Measurements from ENCODE around the gene BRD3OS. TPM values are rescaled to one million over a fixed set of nuclear protein-coding genes. Genes with fewer than 3 reads are reported as not detected.

The BRD3OS gene
- total RNA-seq, 1 experiment from 2014 or later, result 16.2 TPM

DNA sequence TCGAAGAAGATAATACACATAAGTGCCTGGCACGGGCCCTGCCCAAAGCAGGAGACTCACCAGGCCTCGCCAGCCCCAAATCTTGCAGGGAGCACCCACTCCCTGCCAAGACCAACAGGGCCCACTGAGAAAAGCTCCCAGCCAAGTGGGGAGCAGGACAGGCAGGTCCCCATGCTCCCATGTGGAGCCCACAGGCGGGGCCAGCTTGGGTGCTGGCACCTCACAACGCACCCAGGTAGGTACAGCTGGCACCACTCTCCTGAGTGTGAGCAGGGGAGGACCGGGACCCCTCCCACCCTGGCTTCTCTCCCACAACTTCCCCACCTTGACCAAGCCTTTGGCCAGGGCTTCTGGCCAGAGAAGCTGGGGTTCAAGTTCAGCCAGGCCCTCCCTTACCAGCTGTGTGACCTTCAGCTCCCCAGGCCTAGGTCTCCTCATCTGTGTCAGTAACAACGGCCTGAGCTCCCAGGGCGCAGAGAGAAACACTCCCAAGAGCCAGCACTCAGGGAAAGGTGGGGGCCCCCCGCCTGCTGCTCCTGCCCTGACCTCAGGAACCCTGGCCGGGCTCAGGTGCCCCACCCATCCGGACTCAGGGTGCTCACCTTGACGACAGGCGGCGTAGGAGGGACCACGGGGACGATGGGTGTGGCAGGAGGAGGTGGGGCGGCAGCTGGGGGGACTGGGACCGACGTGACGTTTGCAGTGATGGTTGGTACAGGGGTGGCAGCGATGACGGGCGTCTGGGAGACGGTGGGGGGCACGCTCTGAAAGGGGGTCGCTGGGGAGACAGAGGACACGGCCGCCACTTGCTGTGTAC, 24.7 kb downstream of the BRD3OS start:
- ChIA-PET CTCF (no interaction called here), POLR2A (no interaction called here)
- Mint-ChIP-seq H3K27me3 (ENCODE audit: low read depth) (no peaks in the 10 kb centered on the region), H3K36me3 (peaks cover 38% of the 10 kb centered on the region), H3K27ac (no peak overlapping the region), H3K4me3 (no peak overlapping the region), H3K4me1 (no peaks in the 10 kb centered on the region), H3K9me3 (no peaks in the 10 kb centered on the region)
- no peak for ATAC-seq
- no peak for DNase-seq (ENCODE audit: low spot score)
- TF ChIP-seq, protein P1, sequence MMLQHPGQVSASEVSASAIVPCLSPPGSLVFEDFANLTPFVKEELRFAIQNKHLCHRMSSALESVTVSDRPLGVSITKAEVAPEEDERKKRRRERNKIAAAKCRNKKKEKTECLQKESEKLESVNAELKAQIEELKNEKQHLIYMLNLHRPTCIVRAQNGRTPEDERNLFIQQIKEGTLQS (CRISPR knock-in tag; conservative IDR thresholded peaks at IDR 0.05), result no peak
- TF ChIP-seq, protein P2, sequence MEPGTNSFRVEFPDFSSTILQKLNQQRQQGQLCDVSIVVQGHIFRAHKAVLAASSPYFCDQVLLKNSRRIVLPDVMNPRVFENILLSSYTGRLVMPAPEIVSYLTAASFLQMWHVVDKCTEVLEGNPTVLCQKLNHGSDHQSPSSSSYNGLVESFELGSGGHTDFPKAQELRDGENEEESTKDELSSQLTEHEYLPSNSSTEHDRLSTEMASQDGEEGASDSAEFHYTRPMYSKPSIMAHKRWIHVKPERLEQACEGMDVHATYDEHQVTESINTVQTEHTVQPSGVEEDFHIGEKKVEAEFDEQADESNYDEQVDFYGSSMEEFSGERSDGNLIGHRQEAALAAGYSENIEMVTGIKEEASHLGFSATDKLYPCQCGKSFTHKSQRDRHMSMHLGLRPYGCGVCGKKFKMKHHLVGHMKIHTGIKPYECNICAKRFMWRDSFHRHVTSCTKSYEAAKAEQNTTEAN (CRISPR knock-in tag; IDR thresholded peaks at IDR 0.05), result no peak
- TF ChIP-seq CBFB (CRISPR knock-in tag; IDR thresholded peaks at IDR 0.05; ENCODE audit: low read depth) (no peak), ZNF121 (CRISPR knock-in tag; IDR thresholded peaks at IDR 0.05) (no peak), NFE2L1 (CRISPR knock-in tag; IDR thresholded peaks at IDR 0.05) (no peak), OVOL2 (CRISPR knock-in tag; IDR thresholded peaks at IDR 0.05; ENCODE audit: borderline replicate concordance) (no peak), NFYB (CRISPR knock-in tag; conservative IDR thresholded peaks at IDR 0.05; ENCODE audit: low read depth) (no peak), KAT7 (CRISPR knock-in tag; IDR thresholded peaks at IDR 0.05; ENCODE audit: borderline replicate concordance) (no peak), ZNF219 (CRISPR knock-in tag; IDR thresholded peaks at IDR 0.05; ENCODE audit: borderline replicate concordance) (no peak), SOX15 (CRISPR knock-in tag; IDR thresholded peaks at IDR 0.05) (no peak), ESRRA (CRISPR knock-in tag; IDR thresholded peaks at IDR 0.05; ENCODE audit: borderline replicate concordance) (no peak)
- TF ChIP-seq, protein P3, sequence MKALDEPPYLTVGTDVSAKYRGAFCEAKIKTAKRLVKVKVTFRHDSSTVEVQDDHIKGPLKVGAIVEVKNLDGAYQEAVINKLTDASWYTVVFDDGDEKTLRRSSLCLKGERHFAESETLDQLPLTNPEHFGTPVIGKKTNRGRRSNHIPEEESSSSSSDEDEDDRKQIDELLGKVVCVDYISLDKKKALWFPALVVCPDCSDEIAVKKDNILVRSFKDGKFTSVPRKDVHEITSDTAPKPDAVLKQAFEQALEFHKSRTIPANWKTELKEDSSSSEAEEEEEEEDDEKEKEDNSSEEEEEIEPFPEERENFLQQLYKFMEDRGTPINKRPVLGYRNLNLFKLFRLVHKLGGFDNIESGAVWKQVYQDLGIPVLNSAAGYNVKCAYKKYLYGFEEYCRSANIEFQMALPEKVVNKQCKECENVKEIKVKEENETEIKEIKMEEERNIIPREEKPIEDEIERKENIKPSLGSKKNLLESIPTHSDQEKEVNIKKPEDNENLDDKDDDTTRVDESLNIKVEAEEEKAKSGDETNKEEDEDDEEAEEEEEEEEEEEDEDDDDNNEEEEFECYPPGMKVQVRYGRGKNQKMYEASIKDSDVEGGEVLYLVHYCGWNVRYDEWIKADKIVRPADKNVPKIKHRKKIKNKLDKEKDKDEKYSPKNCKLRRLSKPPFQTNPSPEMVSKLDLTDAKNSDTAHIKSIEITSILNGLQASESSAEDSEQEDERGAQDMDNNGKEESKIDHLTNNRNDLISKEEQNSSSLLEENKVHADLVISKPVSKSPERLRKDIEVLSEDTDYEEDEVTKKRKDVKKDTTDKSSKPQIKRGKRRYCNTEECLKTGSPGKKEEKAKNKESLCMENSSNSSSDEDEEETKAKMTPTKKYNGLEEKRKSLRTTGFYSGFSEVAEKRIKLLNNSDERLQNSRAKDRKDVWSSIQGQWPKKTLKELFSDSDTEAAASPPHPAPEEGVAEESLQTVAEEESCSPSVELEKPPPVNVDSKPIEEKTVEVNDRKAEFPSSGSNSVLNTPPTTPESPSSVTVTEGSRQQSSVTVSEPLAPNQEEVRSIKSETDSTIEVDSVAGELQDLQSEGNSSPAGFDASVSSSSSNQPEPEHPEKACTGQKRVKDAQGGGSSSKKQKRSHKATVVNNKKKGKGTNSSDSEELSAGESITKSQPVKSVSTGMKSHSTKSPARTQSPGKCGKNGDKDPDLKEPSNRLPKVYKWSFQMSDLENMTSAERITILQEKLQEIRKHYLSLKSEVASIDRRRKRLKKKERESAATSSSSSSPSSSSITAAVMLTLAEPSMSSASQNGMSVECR (CRISPR knock-in tag; IDR thresholded peaks at IDR 0.05; ENCODE audit: borderline replicate concordance), result no peak
- TF ChIP-seq, protein P4, sequence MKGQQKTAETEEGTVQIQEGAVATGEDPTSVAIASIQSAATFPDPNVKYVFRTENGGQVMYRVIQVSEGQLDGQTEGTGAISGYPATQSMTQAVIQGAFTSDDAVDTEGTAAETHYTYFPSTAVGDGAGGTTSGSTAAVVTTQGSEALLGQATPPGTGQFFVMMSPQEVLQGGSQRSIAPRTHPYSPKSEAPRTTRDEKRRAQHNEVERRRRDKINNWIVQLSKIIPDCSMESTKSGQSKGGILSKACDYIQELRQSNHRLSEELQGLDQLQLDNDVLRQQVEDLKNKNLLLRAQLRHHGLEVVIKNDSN (CRISPR knock-in tag; IDR thresholded peaks at IDR 0.05), result no peak

DNA sequence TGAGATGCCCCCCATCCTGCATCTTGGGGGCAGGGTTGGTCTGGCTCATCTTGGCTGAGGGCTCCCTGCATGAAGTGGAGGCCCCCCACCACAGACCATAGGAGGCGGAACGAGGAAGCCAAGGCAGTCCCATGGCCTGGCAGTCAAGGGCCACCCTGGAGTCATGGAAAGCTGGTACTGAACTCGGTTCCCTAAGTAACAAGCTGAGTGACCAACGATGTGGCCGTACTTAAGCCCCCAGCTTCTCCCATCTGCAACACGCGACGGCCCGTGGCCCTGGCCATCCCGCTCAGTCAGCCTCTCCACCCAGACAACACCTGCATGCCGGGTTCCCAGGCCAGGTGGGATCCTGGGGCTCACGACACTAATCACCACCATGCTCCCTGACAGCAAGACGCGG, 25.4 kb downstream of the BRD3OS start:
- no peak overlapping the region for H3K4me3 Mint-ChIP-seq
- ATAC-seq, result no peak
- H3K27ac Mint-ChIP-seq, result no peak overlapping the region
- peaks cover 37% of the 10 kb centered on the region for H3K36me3 Mint-ChIP-seq
- ChIA-PET POLR2A (interaction anchor here (1.0 kb wide), 1 partner anchor 26 kb away, joined by 3 read pairs; the partner anchor contains the start of gene BRD3OS), CTCF (no interaction called here)
- no peaks in the 10 kb centered on the region for H3K9me3 Mint-ChIP-seq
- no peak for DNase-seq (ENCODE audit: low spot score)
- no peaks in the 10 kb centered on the region for H3K4me1 Mint-ChIP-seq
- no peaks in the 10 kb centered on the region for H3K27me3 Mint-ChIP-seq (ENCODE audit: low read depth)
- no peak for TF ChIP-seq GTF2I (CRISPR knock-in tag; conservative IDR thresholded peaks at IDR 0.05)
- TF ChIP-seq, protein P5, sequence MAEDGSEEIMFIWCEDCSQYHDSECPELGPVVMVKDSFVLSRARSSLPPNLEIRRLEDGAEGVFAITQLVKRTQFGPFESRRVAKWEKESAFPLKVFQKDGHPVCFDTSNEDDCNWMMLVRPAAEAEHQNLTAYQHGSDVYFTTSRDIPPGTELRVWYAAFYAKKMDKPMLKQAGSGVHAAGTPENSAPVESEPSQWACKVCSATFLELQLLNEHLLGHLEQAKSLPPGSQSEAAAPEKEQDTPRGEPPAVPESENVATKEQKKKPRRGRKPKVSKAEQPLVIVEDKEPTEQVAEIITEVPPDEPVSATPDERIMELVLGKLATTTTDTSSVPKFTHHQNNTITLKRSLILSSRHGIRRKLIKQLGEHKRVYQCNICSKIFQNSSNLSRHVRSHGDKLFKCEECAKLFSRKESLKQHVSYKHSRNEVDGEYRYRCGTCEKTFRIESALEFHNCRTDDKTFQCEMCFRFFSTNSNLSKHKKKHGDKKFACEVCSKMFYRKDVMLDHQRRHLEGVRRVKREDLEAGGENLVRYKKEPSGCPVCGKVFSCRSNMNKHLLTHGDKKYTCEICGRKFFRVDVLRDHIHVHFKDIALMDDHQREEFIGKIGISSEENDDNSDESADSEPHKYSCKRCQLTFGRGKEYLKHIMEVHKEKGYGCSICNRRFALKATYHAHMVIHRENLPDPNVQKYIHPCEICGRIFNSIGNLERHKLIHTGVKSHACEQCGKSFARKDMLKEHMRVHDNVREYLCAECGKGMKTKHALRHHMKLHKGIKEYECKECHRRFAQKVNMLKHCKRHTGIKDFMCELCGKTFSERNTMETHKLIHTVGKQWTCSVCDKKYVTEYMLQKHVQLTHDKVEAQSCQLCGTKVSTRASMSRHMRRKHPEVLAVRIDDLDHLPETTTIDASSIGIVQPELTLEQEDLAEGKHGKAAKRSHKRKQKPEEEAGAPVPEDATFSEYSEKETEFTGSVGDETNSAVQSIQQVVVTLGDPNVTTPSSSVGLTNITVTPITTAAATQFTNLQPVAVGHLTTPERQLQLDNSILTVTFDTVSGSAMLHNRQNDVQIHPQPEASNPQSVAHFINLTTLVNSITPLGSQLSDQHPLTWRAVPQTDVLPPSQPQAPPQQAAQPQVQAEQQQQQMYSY (CRISPR knock-in tag; IDR thresholded peaks at IDR 0.05), result no peak
- no peak for TF ChIP-seq TP53 (CRISPR knock-in tag; IDR thresholded peaks at IDR 0.05)
- TF ChIP-seq, protein P2 (CRISPR knock-in tag; IDR thresholded peaks at IDR 0.05), result no peak
- TF ChIP-seq, protein P6, sequence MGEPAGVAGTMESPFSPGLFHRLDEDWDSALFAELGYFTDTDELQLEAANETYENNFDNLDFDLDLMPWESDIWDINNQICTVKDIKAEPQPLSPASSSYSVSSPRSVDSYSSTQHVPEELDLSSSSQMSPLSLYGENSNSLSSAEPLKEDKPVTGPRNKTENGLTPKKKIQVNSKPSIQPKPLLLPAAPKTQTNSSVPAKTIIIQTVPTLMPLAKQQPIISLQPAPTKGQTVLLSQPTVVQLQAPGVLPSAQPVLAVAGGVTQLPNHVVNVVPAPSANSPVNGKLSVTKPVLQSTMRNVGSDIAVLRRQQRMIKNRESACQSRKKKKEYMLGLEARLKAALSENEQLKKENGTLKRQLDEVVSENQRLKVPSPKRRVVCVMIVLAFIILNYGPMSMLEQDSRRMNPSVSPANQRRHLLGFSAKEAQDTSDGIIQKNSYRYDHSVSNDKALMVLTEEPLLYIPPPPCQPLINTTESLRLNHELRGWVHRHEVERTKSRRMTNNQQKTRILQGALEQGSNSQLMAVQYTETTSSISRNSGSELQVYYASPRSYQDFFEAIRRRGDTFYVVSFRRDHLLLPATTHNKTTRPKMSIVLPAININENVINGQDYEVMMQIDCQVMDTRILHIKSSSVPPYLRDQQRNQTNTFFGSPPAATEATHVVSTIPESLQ (CRISPR knock-in tag; IDR thresholded peaks at IDR 0.05), result no peak
- TF ChIP-seq, protein P7, sequence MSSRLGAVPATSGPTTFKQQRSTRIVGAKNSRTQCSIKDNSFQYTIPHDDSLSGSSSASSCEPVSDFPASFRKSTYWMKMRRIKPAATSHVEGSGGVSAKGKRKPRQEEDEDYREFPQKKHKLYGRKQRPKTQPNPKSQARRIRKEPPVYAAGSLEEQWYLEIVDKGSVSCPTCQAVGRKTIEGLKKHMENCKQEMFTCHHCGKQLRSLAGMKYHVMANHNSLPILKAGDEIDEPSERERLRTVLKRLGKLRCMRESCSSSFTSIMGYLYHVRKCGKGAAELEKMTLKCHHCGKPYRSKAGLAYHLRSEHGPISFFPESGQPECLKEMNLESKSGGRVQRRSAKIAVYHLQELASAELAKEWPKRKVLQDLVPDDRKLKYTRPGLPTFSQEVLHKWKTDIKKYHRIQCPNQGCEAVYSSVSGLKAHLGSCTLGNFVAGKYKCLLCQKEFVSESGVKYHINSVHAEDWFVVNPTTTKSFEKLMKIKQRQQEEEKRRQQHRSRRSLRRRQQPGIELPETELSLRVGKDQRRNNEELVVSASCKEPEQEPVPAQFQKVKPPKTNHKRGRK (CRISPR knock-in tag; IDR thresholded peaks at IDR 0.05; ENCODE audit: borderline replicate concordance), result no peak
- TF ChIP-seq NR3C1 (CRISPR knock-in tag; conservative IDR thresholded peaks at IDR 0.05; ENCODE audit: low read depth), result no peak

Measured in WTC11 (cell line).